ENCODE results near the gene AQP2. TPM values are rescaled to one million over a fixed set of nuclear protein-coding genes. Genes with fewer than 3 reads are reported as not detected.

The AQP2 gene
- total RNA-seq, 2 donors from 2014 or later = 3.0 TPM; not detected in 1

GRCh38 chr12:49921299-49921698 lies 29.2 kb upstream of the AQP2 start:
- DNase-seq (ENCODE audit: low spot score) (no peak), ATAC-seq (ENCODE audit: insufficient number of reproducible peaks, low FRiP score, low read depth) (no peak)
- H3K27ac ChIP-seq = no peak overlapping the region
- TF ChIP-seq CTCF (IDR thresholded peaks at IDR 0.05) = no peak
- H3K4me3 ChIP-seq = no peak overlapping the region
- no peaks in the 10 kb centered on the region for H3K27me3 ChIP-seq (replicated peaks; ENCODE audit: insufficient read depth)
- H3K4me1 ChIP-seq (ENCODE audit: control insufficient read depth in 1 of 2, low read depth in 2 of 2) = no peaks in the 10 kb centered on the region
- H3K9me3 ChIP-seq = no peaks in the 10 kb centered on the region
- no peaks in the 10 kb centered on the region for H3K36me3 ChIP-seq

DNA sequence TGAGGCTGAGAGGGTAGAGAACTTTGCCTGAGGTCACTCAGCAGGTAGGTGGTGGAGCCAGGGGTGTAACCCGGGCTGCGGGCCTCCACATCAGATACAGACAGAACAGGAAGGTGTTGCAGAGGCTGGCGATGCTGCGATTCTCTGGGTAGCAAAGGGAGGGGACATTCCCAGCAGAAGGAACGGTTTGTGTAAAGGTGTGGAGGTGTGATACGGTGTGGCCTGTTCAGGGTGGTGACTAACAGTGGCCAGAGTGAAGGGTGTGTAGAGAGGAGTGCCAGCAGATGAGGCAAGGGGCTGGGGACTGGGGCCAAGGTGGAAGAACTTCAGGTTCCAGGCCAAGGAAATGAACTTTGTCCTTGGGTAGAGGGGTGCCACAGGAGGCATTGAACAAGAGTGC lies 28.6 kb upstream of the AQP2 start:
- no peaks in the 10 kb centered on the region for H3K36me3 ChIP-seq
- TF ChIP-seq CTCF (IDR thresholded peaks at IDR 0.05) = no peak
- no peak overlapping the region for H3K27ac ChIP-seq
- DNase-seq (ENCODE audit: low spot score) = no peak
- no peaks in the 10 kb centered on the region for H3K4me1 ChIP-seq (ENCODE audit: control insufficient read depth in 1 of 2, low read depth in 2 of 2)
- no peaks in the 10 kb centered on the region for H3K27me3 ChIP-seq (replicated peaks; ENCODE audit: insufficient read depth)
- no peak for ATAC-seq (ENCODE audit: insufficient number of reproducible peaks, low FRiP score, low read depth)
- no peak overlapping the region for H3K4me3 ChIP-seq
- no peaks in the 10 kb centered on the region for H3K9me3 ChIP-seq

- TF ChIP-seq CTCF (IDR thresholded peaks at IDR 0.05) = no peak
- Histone ChIP-seq H3K9me3 (no peaks in the 10 kb centered on the region), H3K27ac (no peak overlapping the region), H3K4me3 (no peak overlapping the region), H3K36me3 (no peaks in the 10 kb centered on the region), H3K27me3 (replicated peaks; ENCODE audit: insufficient read depth) (no peaks in the 10 kb centered on the region), H3K4me1 (ENCODE audit: control insufficient read depth in 1 of 2, low read depth in 2 of 2) (no peaks in the 10 kb centered on the region)
- DNase-seq (ENCODE audit: low spot score) (no peak), ATAC-seq (ENCODE audit: insufficient number of reproducible peaks, low FRiP score, low read depth) (no peak)
These were observed 28.0 kb upstream of the AQP2 start for GRCh38 chr12:49922349-49923034.

GRCh38 chr12:49923035-49923644 lies 27.4 kb upstream of the AQP2 start:
- Histone ChIP-seq H3K27ac (no peak overlapping the region), H3K4me3 (no peak overlapping the region), H3K9me3 (no peaks in the 10 kb centered on the region), H3K27me3 (replicated peaks; ENCODE audit: insufficient read depth) (no peaks in the 10 kb centered on the region), H3K4me1 (ENCODE audit: control insufficient read depth in 1 of 2, low read depth in 2 of 2) (no peaks in the 10 kb centered on the region), H3K36me3 (no peaks in the 10 kb centered on the region)
- no peak for TF ChIP-seq CTCF (IDR thresholded peaks at IDR 0.05)
- DNase-seq (ENCODE audit: low spot score) (no peak), ATAC-seq (ENCODE audit: insufficient number of reproducible peaks, low FRiP score, low read depth) (no peak)

GRCh38 chr12:49923880-49924556 lies 26.5 kb upstream of the AQP2 start:
- no peak overlapping the region for H3K27ac ChIP-seq
- ATAC-seq (ENCODE audit: insufficient number of reproducible peaks, low FRiP score, low read depth) = no peak
- no peak for TF ChIP-seq CTCF (IDR thresholded peaks at IDR 0.05)
- H3K9me3 ChIP-seq = no peaks in the 10 kb centered on the region
- H3K4me3 ChIP-seq = no peak overlapping the region
- no peaks in the 10 kb centered on the region for H3K4me1 ChIP-seq (ENCODE audit: control insufficient read depth in 1 of 2, low read depth in 2 of 2)
- DNase-seq (ENCODE audit: low spot score) = no peak
- H3K36me3 ChIP-seq = no peaks in the 10 kb centered on the region
- H3K27me3 ChIP-seq (replicated peaks; ENCODE audit: insufficient read depth) = no peaks in the 10 kb centered on the region
